ENCODE results near the gene CHD2.

CHD2 gene

DNA sequence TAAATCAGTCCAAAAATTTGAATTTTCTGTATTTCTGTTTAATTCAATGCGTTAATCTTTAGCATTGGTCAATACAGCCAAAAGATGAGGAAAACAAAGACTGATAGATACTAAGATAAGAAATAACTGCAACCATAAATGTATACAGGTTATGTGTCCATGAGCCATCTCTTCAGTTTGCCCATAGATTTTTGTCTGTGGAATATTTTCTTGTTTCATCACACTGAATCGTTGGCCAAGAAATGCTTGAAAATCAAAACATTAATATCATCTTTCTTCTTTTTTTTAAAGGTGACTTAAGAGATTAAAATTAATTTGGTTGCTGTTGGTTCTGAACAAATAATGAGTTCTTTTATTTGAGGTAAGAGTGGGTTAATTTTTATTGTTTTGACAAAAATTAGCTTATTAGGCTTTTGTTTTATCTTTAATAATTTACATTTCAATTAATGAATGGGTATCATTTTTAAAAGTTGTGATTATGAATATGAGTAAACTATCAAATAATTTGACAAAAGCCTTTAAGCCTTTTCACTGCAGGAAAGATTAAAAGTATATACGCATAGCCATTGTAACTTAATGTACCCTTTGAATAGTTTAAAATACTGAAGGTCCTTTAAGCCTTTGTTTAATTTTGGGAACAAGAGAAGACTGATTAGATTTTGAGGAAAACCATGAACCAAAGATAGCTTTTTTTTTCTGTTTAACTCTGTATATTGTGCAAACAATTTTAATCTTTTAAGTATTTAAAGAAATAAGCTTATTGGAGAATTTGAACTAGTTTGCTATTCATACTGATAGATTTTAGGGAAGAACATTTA, 14.7 kb upstream of the CHD2 start:
- Histone ChIP-seq H3K36me3 (ENCODE audit: control insufficient read depth in 2 of 2, insufficient read depth in 2 of 2, low read length in 2 of 2) (peaks cover 22 to 35% of the 10 kb centered on the region in 2 donors), H3K27me3 (ENCODE audit: control insufficient read depth in 2 of 2, insufficient read depth in 2 of 2, low read length in 2 of 2) (no peaks in the 10 kb centered on the region), H3K27ac (ENCODE audit: low read depth in 2 of 2, low read length in 2 of 2) (peak overlapping the region; percentile 99), H3K4me3 (ENCODE audit: low read length in 2 of 2) (peak overlapping the region; percentile 85 to 89), H3K4me1 (ENCODE audit: control insufficient read depth in 2 of 2, insufficient read depth in 2 of 2, low read length in 2 of 2) (peaks cover 32 to 46% of the 10 kb centered on the region in 2 donors), H3K9ac (ENCODE audit: low read depth in 1 of 2, low read length in 2 of 2) (peak overlapping the region; percentile 94 to 99), H3K9me3 (ENCODE audit: control insufficient read depth in 2 of 2, low read length in 2 of 2) (no peaks in the 10 kb centered on the region)

DNA sequence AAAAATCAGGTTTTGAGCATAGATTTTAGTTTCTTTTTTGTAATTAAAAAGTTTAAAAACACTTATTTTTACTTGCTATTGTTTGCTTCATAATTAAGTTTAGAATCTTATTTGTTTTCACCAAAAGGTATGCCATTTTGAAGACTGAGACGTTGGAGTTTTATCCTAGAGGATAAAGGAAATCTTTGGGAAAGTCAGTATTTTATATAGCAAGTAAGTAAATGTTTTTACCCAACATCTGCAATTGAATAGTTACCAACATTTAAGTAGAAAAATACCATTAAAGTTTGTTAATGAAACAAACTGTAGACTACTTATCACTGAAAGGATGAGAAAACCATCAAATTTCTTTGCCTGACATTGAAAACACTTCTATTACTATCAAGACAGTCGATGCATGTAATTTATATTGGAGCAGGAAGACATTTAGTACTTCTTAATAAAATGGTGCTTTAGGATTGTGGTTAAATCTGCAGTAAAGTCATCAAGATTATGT, 14.0 kb upstream of the CHD2 start:
- peak overlapping the region; percentile 18 to 99 for H3K9ac ChIP-seq (ENCODE audit: low read depth in 1 of 2, low read length in 2 of 2)
- H3K4me3 ChIP-seq (ENCODE audit: low read length in 2 of 2): peak overlapping the region; percentile 30 to 85
- no peaks in the 10 kb centered on the region for H3K27me3 ChIP-seq (ENCODE audit: control insufficient read depth in 2 of 2, insufficient read depth in 2 of 2, low read length in 2 of 2)
- peak overlapping the region in 1 of 2 donors; percentile 99 for H3K27ac ChIP-seq (ENCODE audit: low read depth in 2 of 2, low read length in 2 of 2)
- peaks cover 28 to 41% of the 10 kb centered on the region in 2 donors for H3K36me3 ChIP-seq (ENCODE audit: control insufficient read depth in 2 of 2, insufficient read depth in 2 of 2, low read length in 2 of 2)
- no peaks in the 10 kb centered on the region for H3K9me3 ChIP-seq (ENCODE audit: control insufficient read depth in 2 of 2, low read length in 2 of 2)
- peaks cover 27 to 40% of the 10 kb centered on the region in 2 donors for H3K4me1 ChIP-seq (ENCODE audit: control insufficient read depth in 2 of 2, insufficient read depth in 2 of 2, low read length in 2 of 2)

DNA sequence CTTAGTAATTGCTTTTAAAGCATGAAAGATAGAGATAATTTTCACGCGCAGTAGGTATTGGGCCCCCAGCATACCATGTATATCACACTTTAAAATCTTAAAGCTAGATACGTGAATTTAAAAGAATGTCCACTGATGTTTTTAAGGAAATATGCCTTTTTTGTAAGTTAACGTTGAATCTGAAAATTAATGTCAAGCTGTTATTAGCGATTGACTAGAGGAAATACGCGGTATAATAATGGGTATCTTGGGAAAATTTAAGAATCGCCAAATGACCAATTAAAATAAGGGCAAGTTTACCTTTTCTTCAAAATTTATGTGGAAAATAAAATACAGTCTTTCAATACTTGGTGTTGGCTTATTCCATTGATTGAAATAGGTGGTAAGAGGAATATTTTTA, 13.3 kb upstream of the CHD2 start:
- H3K4me3 ChIP-seq (ENCODE audit: low read length in 2 of 2): peak overlapping the region; percentile 22 to 42
- H3K27ac ChIP-seq (ENCODE audit: low read depth in 2 of 2, low read length in 2 of 2): peak overlapping the region; percentile 3 to 44
- H3K9ac ChIP-seq (ENCODE audit: low read depth in 1 of 2, low read length in 2 of 2): peak overlapping the region; percentile 52 to 99
- H3K9me3 ChIP-seq (ENCODE audit: control insufficient read depth in 2 of 2, low read length in 2 of 2): no peaks in the 10 kb centered on the region
- H3K36me3 ChIP-seq (ENCODE audit: control insufficient read depth in 2 of 2, insufficient read depth in 2 of 2, low read length in 2 of 2): peaks cover 33 to 46% of the 10 kb centered on the region in 2 donors
- H3K4me1 ChIP-seq (ENCODE audit: control insufficient read depth in 2 of 2, insufficient read depth in 2 of 2, low read length in 2 of 2): peaks cover 20 to 34% of the 10 kb centered on the region in 2 donors
- H3K27me3 ChIP-seq (ENCODE audit: control insufficient read depth in 2 of 2, insufficient read depth in 2 of 2, low read length in 2 of 2): no peaks in the 10 kb centered on the region

DNA sequence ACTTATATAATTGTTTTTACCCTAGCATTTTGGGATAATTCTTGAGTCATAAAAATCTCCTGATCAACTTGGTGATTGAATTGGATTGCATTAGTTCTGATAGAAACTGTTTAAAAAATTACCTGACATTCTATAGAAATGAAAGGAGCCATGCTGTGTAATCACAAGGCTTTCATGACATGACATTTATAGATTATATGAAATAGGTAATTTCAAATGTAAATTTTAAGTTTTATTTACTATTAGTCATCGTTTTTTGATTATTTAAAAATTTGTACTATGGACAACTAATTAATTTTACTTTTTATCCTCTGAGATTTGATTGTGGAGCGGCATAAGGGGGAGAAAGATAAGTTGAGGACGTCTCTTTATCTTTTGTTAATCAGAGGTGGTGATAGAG, 12.3 kb upstream of the CHD2 start:
- H3K9ac ChIP-seq (ENCODE audit: low read depth in 1 of 2, low read length in 2 of 2): no peak overlapping the region
- peak overlapping the region in 1 of 2 donors; percentile 42 for H3K4me3 ChIP-seq (ENCODE audit: low read length in 2 of 2)
- peaks cover 16 to 33% of the 10 kb centered on the region in 2 donors for H3K4me1 ChIP-seq (ENCODE audit: control insufficient read depth in 2 of 2, insufficient read depth in 2 of 2, low read length in 2 of 2)
- H3K9me3 ChIP-seq (ENCODE audit: control insufficient read depth in 2 of 2, low read length in 2 of 2): no peaks in the 10 kb centered on the region
- no peak overlapping the region for H3K27ac ChIP-seq (ENCODE audit: low read depth in 2 of 2, low read length in 2 of 2)
- H3K27me3 ChIP-seq (ENCODE audit: control insufficient read depth in 2 of 2, insufficient read depth in 2 of 2, low read length in 2 of 2): no peaks in the 10 kb centered on the region
- H3K36me3 ChIP-seq (ENCODE audit: control insufficient read depth in 2 of 2, insufficient read depth in 2 of 2, low read length in 2 of 2): peaks cover 43 to 55% of the 10 kb centered on the region in 2 donors

DNA sequence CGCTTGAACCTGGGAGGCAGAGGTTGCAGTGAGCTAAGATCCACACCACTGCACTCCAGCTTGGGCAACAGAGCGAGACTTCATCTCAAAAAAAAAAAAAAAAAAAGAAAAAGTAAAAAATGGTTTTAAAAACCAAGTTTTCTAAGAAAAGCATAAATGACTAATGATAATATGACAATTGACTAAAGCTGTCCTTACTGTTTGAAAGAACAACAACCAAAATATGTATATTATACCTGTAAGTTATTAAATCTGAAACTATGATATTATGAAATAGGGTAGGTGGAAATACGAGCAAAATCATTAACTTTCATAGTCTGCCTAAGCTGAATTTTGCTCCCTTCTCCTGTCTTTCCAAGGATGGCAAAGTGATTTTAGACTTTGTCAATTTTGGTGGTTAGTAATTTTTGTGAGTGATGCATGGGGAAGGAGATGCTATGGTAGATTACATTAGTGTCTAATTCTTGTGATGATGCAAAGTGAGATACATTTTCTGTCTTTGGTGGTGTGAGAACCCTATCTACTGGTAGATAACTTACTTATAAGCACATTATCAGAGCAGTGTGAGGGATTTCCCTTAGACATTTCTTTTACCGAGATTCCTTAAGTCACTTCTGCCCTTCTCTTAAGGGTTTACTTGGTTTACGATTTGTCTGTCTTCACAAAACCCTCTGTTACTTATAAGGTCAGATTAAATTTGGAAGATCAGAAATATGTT, 10.6 kb upstream of the CHD2 start:
- Histone ChIP-seq H3K9ac (ENCODE audit: low read depth in 1 of 2, low read length in 2 of 2) (no peak overlapping the region), H3K4me1 (ENCODE audit: control insufficient read depth in 2 of 2, insufficient read depth in 2 of 2, low read length in 2 of 2) (peaks cover 16 to 33% of the 10 kb centered on the region in 2 donors), H3K27me3 (ENCODE audit: control insufficient read depth in 2 of 2, insufficient read depth in 2 of 2, low read length in 2 of 2) (no peaks in the 10 kb centered on the region), H3K36me3 (ENCODE audit: control insufficient read depth in 2 of 2, insufficient read depth in 2 of 2, low read length in 2 of 2) (peaks cover 45 to 69% of the 10 kb centered on the region in 2 donors), H3K4me3 (ENCODE audit: low read length in 2 of 2) (no peak overlapping the region), H3K9me3 (ENCODE audit: control insufficient read depth in 2 of 2, low read length in 2 of 2) (no peaks in the 10 kb centered on the region), H3K27ac (ENCODE audit: low read depth in 2 of 2, low read length in 2 of 2) (no peak overlapping the region)

DNA sequence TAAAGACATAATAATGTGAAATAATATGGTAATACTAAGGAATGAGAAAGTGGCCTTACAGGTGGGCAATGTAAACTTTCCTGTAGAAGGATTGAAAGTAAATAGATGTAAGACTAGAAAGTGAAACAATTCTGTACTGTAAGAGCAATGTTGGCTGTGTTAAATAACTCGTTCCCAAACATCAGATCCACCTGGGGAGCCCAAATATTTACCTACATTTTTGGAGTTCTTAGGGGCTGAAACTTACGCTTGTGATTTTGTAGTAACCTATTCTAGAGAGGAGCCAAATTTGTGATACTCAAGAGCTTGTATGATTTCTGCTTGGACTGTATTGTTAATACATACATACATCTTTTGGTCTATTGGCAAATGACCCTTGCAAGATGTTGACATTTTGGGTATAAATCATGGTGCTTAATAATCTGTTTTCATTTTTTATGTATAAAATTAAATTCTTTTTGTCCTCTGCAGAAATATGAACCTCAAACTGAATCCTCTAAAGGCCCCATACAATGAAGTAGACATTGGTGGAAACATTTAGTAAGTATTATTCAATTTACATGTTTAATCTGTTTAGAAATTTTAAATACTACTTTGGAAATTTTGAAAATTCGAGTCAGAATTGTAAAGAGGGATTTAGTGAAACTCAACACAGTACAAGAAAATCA, 8.5 kb upstream of the CHD2 start:
- Histone ChIP-seq H3K27ac (ENCODE audit: low read depth in 2 of 2, low read length in 2 of 2) (no peak overlapping the region), H3K36me3 (ENCODE audit: control insufficient read depth in 2 of 2, insufficient read depth in 2 of 2, low read length in 2 of 2) (peaks cover 44 to 62% of the 10 kb centered on the region in 2 donors), H3K4me3 (ENCODE audit: low read length in 2 of 2) (no peak overlapping the region), H3K9me3 (ENCODE audit: control insufficient read depth in 2 of 2, low read length in 2 of 2) (no peaks in the 10 kb centered on the region), H3K9ac (ENCODE audit: low read depth in 1 of 2, low read length in 2 of 2) (no peak overlapping the region), H3K4me1 (ENCODE audit: control insufficient read depth in 2 of 2, insufficient read depth in 2 of 2, low read length in 2 of 2) (peaks cover 17 to 23% of the 10 kb centered on the region in 2 donors), H3K27me3 (ENCODE audit: control insufficient read depth in 2 of 2, insufficient read depth in 2 of 2, low read length in 2 of 2) (no peaks in the 10 kb centered on the region)

DNA sequence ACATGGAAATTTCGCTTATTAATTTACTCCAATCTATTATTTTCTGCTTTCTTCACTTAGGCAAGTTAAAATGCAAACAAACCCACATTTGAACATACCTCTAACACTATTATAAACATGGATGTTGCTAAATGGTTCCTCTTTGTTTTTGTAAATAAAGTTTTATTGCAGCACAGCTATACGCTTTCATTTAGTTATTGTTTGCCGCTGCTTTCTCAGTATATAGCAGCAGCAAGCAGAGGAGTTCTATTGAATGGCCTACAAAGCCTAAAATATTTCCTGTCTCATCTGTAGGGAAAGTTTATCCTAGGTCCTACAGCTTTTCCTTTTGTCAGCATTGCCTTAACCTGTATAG, 7.9 kb upstream of the CHD2 start:
- Histone ChIP-seq H3K4me1 (ENCODE audit: control insufficient read depth in 2 of 2, insufficient read depth in 2 of 2, low read length in 2 of 2) (peaks cover 12 to 18% of the 10 kb centered on the region in 2 donors), H3K9me3 (ENCODE audit: control insufficient read depth in 2 of 2, low read length in 2 of 2) (no peaks in the 10 kb centered on the region), H3K36me3 (ENCODE audit: control insufficient read depth in 2 of 2, insufficient read depth in 2 of 2, low read length in 2 of 2) (peaks cover 44 to 58% of the 10 kb centered on the region in 2 donors), H3K27ac (ENCODE audit: low read depth in 2 of 2, low read length in 2 of 2) (no peak overlapping the region), H3K4me3 (ENCODE audit: low read length in 2 of 2) (no peak overlapping the region), H3K27me3 (ENCODE audit: control insufficient read depth in 2 of 2, insufficient read depth in 2 of 2, low read length in 2 of 2) (no peaks in the 10 kb centered on the region), H3K9ac (ENCODE audit: low read depth in 1 of 2, low read length in 2 of 2) (no peak overlapping the region)

DNA sequence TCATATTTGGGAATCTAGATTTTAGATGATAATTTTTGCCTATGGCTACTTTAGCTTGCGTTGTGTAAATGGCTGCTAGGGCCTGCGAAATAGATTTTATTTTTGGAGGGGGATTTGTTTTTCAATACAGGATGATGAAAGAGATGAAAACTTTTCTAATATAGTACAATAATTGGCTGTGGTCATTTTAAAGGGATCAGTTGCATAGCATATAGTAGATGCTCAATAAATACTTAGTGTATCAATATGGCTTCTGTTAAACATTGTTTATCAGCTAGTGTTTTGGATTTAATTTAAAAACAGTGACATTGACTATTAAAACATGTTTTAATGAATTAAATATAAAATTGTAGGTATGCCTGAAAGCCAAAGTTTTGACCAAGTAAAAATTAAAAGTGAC, 6.9 kb upstream of the CHD2 start:
- Histone ChIP-seq H3K9ac (ENCODE audit: low read depth in 1 of 2, low read length in 2 of 2) (no peak overlapping the region), H3K4me3 (ENCODE audit: low read length in 2 of 2) (no peak overlapping the region), H3K27ac (ENCODE audit: low read depth in 2 of 2, low read length in 2 of 2) (no peak overlapping the region), H3K9me3 (ENCODE audit: control insufficient read depth in 2 of 2, low read length in 2 of 2) (no peaks in the 10 kb centered on the region), H3K36me3 (ENCODE audit: control insufficient read depth in 2 of 2, insufficient read depth in 2 of 2, low read length in 2 of 2) (peaks cover 46 to 53% of the 10 kb centered on the region in 2 donors), H3K4me1 (ENCODE audit: control insufficient read depth in 2 of 2, insufficient read depth in 2 of 2, low read length in 2 of 2) (peaks cover 8 to 10% of the 10 kb centered on the region in 2 donors), H3K27me3 (ENCODE audit: control insufficient read depth in 2 of 2, insufficient read depth in 2 of 2, low read length in 2 of 2) (no peaks in the 10 kb centered on the region)

DNA sequence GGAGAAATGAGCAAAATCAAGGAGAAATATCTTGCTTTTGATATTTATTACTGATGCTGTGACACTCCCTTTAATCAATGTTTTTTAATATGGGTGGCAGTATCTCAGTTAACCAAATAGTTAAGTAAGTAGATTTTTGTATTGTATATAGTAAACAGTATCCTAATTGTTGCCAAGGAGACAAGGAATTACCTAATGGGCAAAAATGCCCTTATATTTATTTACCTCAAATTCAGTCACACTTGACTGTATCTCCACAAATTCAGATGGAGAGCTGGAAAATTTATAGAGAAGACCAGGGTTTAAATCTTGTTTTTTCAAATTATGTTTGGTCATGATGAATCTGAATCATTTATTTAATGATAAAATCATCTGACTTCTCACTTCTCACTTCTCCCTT, 3.6 kb upstream of the CHD2 start:
- Histone ChIP-seq H3K4me1 (ENCODE audit: control insufficient read depth in 2 of 2, insufficient read depth in 2 of 2, low read length in 2 of 2) (peaks cover 2 to 8% of the 10 kb centered on the region in 2 donors), H3K9ac (ENCODE audit: low read depth in 1 of 2, low read length in 2 of 2) (no peak overlapping the region), H3K27ac (ENCODE audit: low read depth in 2 of 2, low read length in 2 of 2) (no peak overlapping the region), H3K9me3 (ENCODE audit: control insufficient read depth in 2 of 2, low read length in 2 of 2) (no peaks in the 10 kb centered on the region), H3K36me3 (ENCODE audit: control insufficient read depth in 2 of 2, insufficient read depth in 2 of 2, low read length in 2 of 2) (peaks cover 31 to 35% of the 10 kb centered on the region in 2 donors), H3K4me3 (ENCODE audit: low read length in 2 of 2) (no peak overlapping the region), H3K27me3 (ENCODE audit: control insufficient read depth in 2 of 2, insufficient read depth in 2 of 2, low read length in 2 of 2) (no peaks in the 10 kb centered on the region)

DNA sequence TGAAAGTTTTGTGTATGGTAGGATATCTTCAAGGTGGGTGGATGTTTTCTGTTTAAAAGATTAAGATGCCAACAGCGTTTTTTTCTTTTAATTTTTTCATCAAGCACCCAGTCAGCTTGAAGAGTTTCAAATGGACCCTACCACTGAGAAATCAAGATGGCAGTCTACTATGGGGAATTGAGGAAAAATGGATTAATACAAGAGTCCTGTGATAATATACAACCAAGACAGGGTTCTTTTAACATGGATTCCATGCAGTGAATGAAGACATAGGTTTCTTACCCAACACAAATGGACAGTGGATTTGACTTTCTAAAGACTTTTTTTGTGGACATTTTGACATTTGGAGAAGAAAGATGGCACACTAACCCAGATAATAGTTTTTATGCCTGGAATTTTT, 2.5 kb upstream of the CHD2 start:
- no peak overlapping the region for H3K27ac ChIP-seq (ENCODE audit: low read depth in 2 of 2, low read length in 2 of 2)
- peaks cover 4 to 12% of the 10 kb centered on the region in 2 donors for H3K4me1 ChIP-seq (ENCODE audit: control insufficient read depth in 2 of 2, insufficient read depth in 2 of 2, low read length in 2 of 2)
- peaks cover 21 to 25% of the 10 kb centered on the region in 2 donors for H3K36me3 ChIP-seq (ENCODE audit: control insufficient read depth in 2 of 2, insufficient read depth in 2 of 2, low read length in 2 of 2)

More for the DNA sequence above, 2.5 kb upstream of the CHD2 start:
- no peaks in the 10 kb centered on the region for H3K9me3 ChIP-seq (ENCODE audit: control insufficient read depth in 2 of 2, low read length in 2 of 2)
- H3K27me3 ChIP-seq (ENCODE audit: control insufficient read depth in 2 of 2, insufficient read depth in 2 of 2, low read length in 2 of 2): no peaks in the 10 kb centered on the region
- no peak overlapping the region for H3K9ac ChIP-seq (ENCODE audit: low read depth in 1 of 2, low read length in 2 of 2)
- H3K4me3 ChIP-seq (ENCODE audit: low read length in 2 of 2): no peak overlapping the region
